ENCODE results near the gene TNXB. TPM values are rescaled to one million over a fixed set of nuclear protein-coding genes. Genes with fewer than 3 reads are reported as not detected.
A peak's percentile ranks its signal among the peaks of the same experiment; 100 is the strongest.

TNXB gene
- total RNA-seq, 4 donors from 2014 or later: 24.9 to 155 (median 46.3) TPM

GRCh38 chr6:32095338-32096086, 13.6 kb downstream of the TNXB start:
- intact Hi-C loops (cut with DNase I; ENCODE audit: low total_unique reads): no loop called here
- TF ChIP-seq CTCF (IDR thresholded peaks at IDR 0.05): no peak
- TF ChIP-seq POLR2A (IDR thresholded peaks at IDR 0.05): no peak
- WGBS, 2 donors: 56 to 61% methylated on average over 28 to 30 of the region's 30 CpGs
- no peak overlapping the region for H3K4me3 ChIP-seq (ENCODE audit: low read depth, poor library complexity, severe bottlenecking)
- DNase-seq (ENCODE audit: low spot score in 2 of 2): no peak

GRCh38 chr6:32092760-32093497, 16.2 kb downstream of the TNXB start:
- no peak overlapping the region for H3K4me3 ChIP-seq (ENCODE audit: low read depth, poor library complexity, severe bottlenecking)
- 60% methylated on average over 8 of the region's 8 CpGs for WGBS, 2 donors
- DNase-seq (ENCODE audit: low spot score in 2 of 2): peak in 1 of 2 donors; percentile 63
- no peak for TF ChIP-seq POLR2A (IDR thresholded peaks at IDR 0.05)
- intact Hi-C loops (cut with DNase I; ENCODE audit: low total_unique reads): no loop called here

- H3K4me3 ChIP-seq (ENCODE audit: low read depth, poor library complexity, severe bottlenecking): no peak overlapping the region
- TF ChIP-seq CTCF (IDR thresholded peaks at IDR 0.05) (no peak), POLR2A (IDR thresholded peaks at IDR 0.05) (no peak)
- DNase-seq (ENCODE audit: low spot score in 2 of 2): no peak
- intact Hi-C loops (cut with DNase I; ENCODE audit: low total_unique reads): no loop called here
- 91 to 93% methylated on average over 9 to 10 of the region's 10 CpGs for WGBS, 2 donors
Measured at GRCh38 chr6:32089082-32089828, 19.9 kb downstream of the TNXB start.

DNA sequence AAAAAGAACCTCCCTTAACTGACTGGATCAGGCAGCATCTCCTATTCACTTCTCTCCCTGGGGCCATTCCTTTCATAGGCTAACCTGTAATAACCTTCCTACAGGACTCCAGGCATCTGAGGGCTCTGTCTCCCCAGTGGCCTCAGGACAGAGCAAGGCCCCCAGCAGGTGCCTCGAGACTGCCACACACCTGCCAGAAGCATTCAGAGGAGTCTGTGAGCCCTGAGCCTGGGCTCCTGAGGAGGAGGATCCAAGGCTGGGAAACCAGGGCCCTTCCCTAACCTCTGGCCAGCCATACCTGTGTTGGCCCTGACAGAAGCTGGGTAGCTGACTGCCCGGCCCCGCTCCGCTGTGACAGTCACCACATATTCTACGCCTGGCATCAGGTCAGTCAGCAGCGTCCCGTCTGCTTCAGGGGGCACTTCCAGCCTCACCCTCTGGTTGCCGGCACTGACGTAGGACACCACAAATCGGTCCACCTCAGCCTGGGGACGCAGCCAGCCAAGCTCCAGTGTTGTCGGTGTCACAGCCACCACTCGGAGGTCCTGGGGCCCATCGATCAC, 20.6 kb downstream of the TNXB start:
- DNase-seq (ENCODE audit: low spot score in 2 of 2): no peak
- TF ChIP-seq CTCF (IDR thresholded peaks at IDR 0.05) (no peak), POLR2A (IDR thresholded peaks at IDR 0.05) (no peak)
- no peak overlapping the region for H3K4me3 ChIP-seq (ENCODE audit: low read depth, poor library complexity, severe bottlenecking)
- 90 to 93% methylated on average over 14 of the region's 14 CpGs for WGBS, 2 donors
- intact Hi-C loops (cut with DNase I; ENCODE audit: low total_unique reads): no loop called here

DNA sequence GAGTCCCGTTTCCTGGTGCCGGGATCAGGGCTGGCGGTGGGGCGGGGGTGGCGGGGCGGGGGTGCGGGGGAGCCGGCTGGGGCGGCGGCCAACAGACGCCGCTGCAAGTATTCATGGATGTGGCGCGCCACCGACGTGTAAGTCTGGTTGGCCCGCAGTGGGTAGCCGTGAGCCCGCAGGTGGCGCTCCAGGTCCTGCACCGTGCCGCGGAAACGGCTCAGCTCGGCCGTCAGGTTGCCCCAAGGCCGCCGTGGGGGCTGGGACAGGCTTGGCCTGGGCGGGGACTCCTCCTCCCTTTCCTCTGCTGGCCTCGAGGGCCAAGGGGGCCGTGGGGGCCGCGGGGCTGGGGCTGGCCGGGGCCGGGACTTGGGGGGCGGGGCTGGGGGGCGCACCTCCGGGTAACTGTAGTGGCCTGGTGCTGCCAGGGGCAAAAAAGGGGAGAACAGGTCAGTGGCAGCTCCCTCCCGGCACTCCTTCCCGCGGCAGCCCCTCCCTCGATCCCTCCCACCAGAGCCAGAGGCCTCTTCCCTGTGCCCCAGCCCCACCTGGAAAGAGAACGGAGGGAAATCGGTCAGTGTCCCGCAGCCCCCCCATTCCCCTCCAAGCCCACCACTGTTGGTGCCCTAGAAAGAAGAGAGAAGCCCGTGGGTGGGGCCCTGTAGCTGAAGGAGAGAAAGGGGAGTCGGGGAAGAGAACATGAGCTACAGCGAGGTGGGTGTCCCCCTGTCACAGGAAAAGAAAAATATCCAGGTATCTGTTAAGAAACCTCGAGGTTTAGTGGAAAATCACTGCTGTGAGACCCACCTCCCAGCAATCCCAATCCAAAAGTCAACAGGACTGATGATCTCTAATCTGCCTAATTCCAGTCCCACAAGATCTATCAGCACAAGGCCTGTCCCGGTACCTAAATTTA, 21.3 kb downstream of the TNXB start:
- no peak for TF ChIP-seq CTCF (IDR thresholded peaks at IDR 0.05)
- TF ChIP-seq POLR2A (IDR thresholded peaks at IDR 0.05): no peak
- no peak overlapping the region for H3K4me3 ChIP-seq (ENCODE audit: low read depth, poor library complexity, severe bottlenecking)
- DNase-seq (ENCODE audit: low spot score in 2 of 2): peak in 1 of 2 donors; percentile 93
- 41 to 47% methylated on average over 14 to 16 of the region's 50 CpGs for WGBS, 2 donors
- intact Hi-C loops (cut with DNase I; ENCODE audit: low total_unique reads): no loop called here
